Epithelial cell of esophagus (primary cell): Measurements from ENCODE around the gene RAVER1.

ENCODE experiments used
- DNase-seq: peaks from one replicate; pipeline ENCODE4 v3.0.0; 2010; ENCODE audit warnings: low read depth
- H3K4me3 ChIP-seq: 2 replicates; pipeline ENCODE4 v1.5.1; 2011; ENCODE audit warnings: mild to moderate bottlenecking, low read length, control low read depth
- CTCF ChIP-seq: IDR thresholded peaks from 2 replicates; pipeline ENCODE4 v1.5.1; 2011; ENCODE audit warnings: low read depth, mild to moderate bottlenecking, low read length, control low read depth, inconsistent platforms; ENCODE audit not compliant: insufficient read depth; ENCODE audit errors: missing control alignments

RAVER1 gene

GRCh38 chr19:10317045-10317856 is 16.1 kb downstream of the RAVER1 start:
- no peak overlapping the region for H3K4me3 ChIP-seq

GRCh38 chr19:10316229-10317044 is 16.9 kb downstream of the RAVER1 start:
- H3K4me3 ChIP-seq: no peak overlapping the region
- DNase-seq: no peak

More at GRCh38 chr19:10317045-10317856, 16.1 kb downstream of the RAVER1 start:
- DNase-seq: no peak
- no peak for TF ChIP-seq CTCF

GRCh38 chr19:10315335-10316214 is 17.8 kb downstream of the RAVER1 start, which contains the start of gene FDX2:
Gene FDX2, minus strand, starts transcription at chr19:10316015. Its CDS starts 19 bp downstream, at chr19:10315996.
- no peak for TF ChIP-seq CTCF
- peak; percentile 83 for DNase-seq
- peak within 1 kb of the TSS; percentile 74 for H3K4me3 ChIP-seq

More at GRCh38 chr19:10316229-10317044, 16.9 kb downstream of the RAVER1 start:
- no peak for TF ChIP-seq CTCF

GRCh38 chr19:10309423-10309822 is 23.9 kb downstream of the RAVER1 start, which contains the start of gene ZGLP1:
Gene ZGLP1, minus strand, starts transcription at chr19:10309815.
- no peak for DNase-seq
- TF ChIP-seq CTCF: no peak
- no peak within 1 kb of the TSS for H3K4me3 ChIP-seq

GRCh38 chr19:10306327-10306726 is 27.0 kb downstream of the RAVER1 start:
- H3K4me3 ChIP-seq: no peak overlapping the region
- no peak for TF ChIP-seq CTCF
- DNase-seq: no peak

- H3K4me3 ChIP-seq: no peak overlapping the region
- peak; percentile 52 for DNase-seq
- no peak for TF ChIP-seq CTCF
These were observed 28.1 kb downstream of the RAVER1 start for GRCh38 chr19:10305139-10305806.
